Omental fat pad (tissue), 4 donors: ENCODE measurements around the gene RMND1. TPM values are rescaled to one million over a fixed set of nuclear protein-coding genes. Genes with fewer than 3 reads are reported as not detected.
"Not testable (repeated sequence)": the region's sequence is repeated elsewhere in the genome, so short reads cannot be mapped to it uniquely, and the experiment has no call there.

Source experiments
- ATAC-seq: fragments of 150-250 bp; one replicate; pipeline ENCODE4 v1.9.1; 2016; ENCODE audit warnings: mild to moderate bottlenecking, moderate library complexity; ENCODE audit not compliant: low FRiP score
- DNase-seq: peaks from one replicate; pipeline ENCODE4 v3.0.0-alpha.2; 2019; ENCODE audit warnings: low spot score
- CTCF ChIP-seq, 3 donors: fragments of 450-650 bp; IDR thresholded peaks; one replicate each; pipeline ENCODE4 v1.5.1; 2016 to 2017; ENCODE audit warnings: antibody characterized with exemption in 3 of 3, mild to moderate bottlenecking in 3 of 3, moderate library complexity in 2 of 3
- total RNA-seq, 4 donors: library from RNA; depleted of rRNA; stranded (reverse); fragments of >200 nt; gene quantifications; one replicate each; pipeline ENCODE4 v1.1.0, GENCODE V29; 2016

RMND1 gene
- total RNA-seq, 4 donors from 2014 or later = 14.9 to 26.7 (median 21.1) TPM

- ATAC-seq = peak; percentile 47
- TF ChIP-seq CTCF (IDR thresholded peaks at IDR 0.05) = no peak
- DNase-seq = no peak
Observed at GRCh38 chr6:151452750-151453427, 963 bp upstream of the RMND1 start.

GRCh38 chr6:151451417-151451949, 443 bp downstream of the RMND1 start:
- no peak for TF ChIP-seq CTCF (IDR thresholded peaks at IDR 0.05)
- ATAC-seq (no peak), DNase-seq (no peak)

- not testable (repeated sequence) for DNase-seq, ATAC-seq
Observed at GRCh38 chr6:151450928-151451327, 998 bp downstream of the RMND1 start.

GRCh38 chr6:151448623-151449022, 3.3 kb downstream of the RMND1 start:
- TF ChIP-seq CTCF (IDR thresholded peaks at IDR 0.05) = no peak
- DNase-seq = no peak
- ATAC-seq = no peak

- DNase-seq (no peak), ATAC-seq (no peak)
- no peak for TF ChIP-seq CTCF (IDR thresholded peaks at IDR 0.05)
Observed at GRCh38 chr6:151447237-151447636, 4.7 kb downstream of the RMND1 start.

GRCh38 chr6:151445482-151445881, 6.4 kb downstream of the RMND1 start:
- DNase-seq (no peak), ATAC-seq (no peak)
- no peak for TF ChIP-seq CTCF (IDR thresholded peaks at IDR 0.05)

- DNase-seq = no peak
- no peak for ATAC-seq
- TF ChIP-seq CTCF (IDR thresholded peaks at IDR 0.05) = no peak
Observed at GRCh38 chr6:151443911-151444621, 7.9 kb downstream of the RMND1 start.
